CD4-positive, alpha-beta memory T cell (primary cell): ENCODE data around the gene NOTCH2. TPM values are rescaled to one million over a fixed set of nuclear protein-coding genes. Genes with fewer than 3 reads are reported as not detected.
"Not testable (repeated sequence)": the region's sequence is repeated elsewhere in the genome, so short reads cannot be mapped to it uniquely, and the experiment has no call there.

ENCODE experiments used
- CTCF ChIA-PET: fragments of 350-600 bp; sonication (Branson Sonifier 250); formaldehyde crosslinking; loops from one replicate; lab custom pipeline; 2021; ENCODE audit warnings: inconsistent platforms; ENCODE audit not compliant: partially characterized antibody; lab: Charles Lee
- POLR2A ChIA-PET: fragments of 350-600 bp; sonication (Branson Sonifier 250); formaldehyde crosslinking; loops from one replicate; lab custom pipeline; 2021; ENCODE audit not compliant: partially characterized antibody; lab: Charles Lee
- DNase-seq, 5 donors: peaks; one replicate each; pipeline versions ENCODE4 v3.0.0 to v3.0.0-alpha.2; 2020 to 2022; ENCODE audit warnings: mixed read lengths in 1 of 5
- H3K27ac ChIP-seq: one replicate; pipeline ENCODE4 v1.7.0; 2013; ENCODE audit warnings: low read depth, low read length
- H3K27me3 ChIP-seq: 2 replicates; pipeline ENCODE4 v1.7.0; 2013; ENCODE audit warnings: mild to moderate bottlenecking, low read length, moderate library complexity; ENCODE audit not compliant: insufficient read depth
- H3K36me3 ChIP-seq: 2 replicates; pipeline ENCODE4 v1.7.0; 2013; ENCODE audit warnings: mild to moderate bottlenecking, low read length, moderate library complexity; ENCODE audit not compliant: insufficient read depth
- H3K4me1 ChIP-seq: 2 replicates; pipeline ENCODE4 v1.7.0; 2013; ENCODE audit warnings: mild to moderate bottlenecking, low read length, moderate library complexity; ENCODE audit not compliant: insufficient read depth
- H3K4me3 ChIP-seq, 2 donors: one replicate each; pipeline ENCODE4 v1.7.0; 2013; ENCODE audit warnings: low read length in 2 of 2, mild to moderate bottlenecking in 1 of 2
- H3K9me3 ChIP-seq, 2 donors: one replicate each; pipeline ENCODE4 v1.7.0; 2013; ENCODE audit warnings: low read length in 2 of 2, control low read depth in 1 of 2; ENCODE audit not compliant: control insufficient read depth in 1 of 2
- H3K27ac Mint-ChIP-seq, 7 donors: one replicate each; pipeline ENCODE4 v1.8.0; 2020 to 2021; ENCODE audit warnings: mixed read lengths in 7 of 7, mild to moderate bottlenecking in 6 of 7, inconsistent platforms in 3 of 7, moderate library complexity in 3 of 7
- H3K27me3 Mint-ChIP-seq, 2 donors: one replicate each; pipeline ENCODE4 v1.8.0; 2020 to 2021; ENCODE audit warnings: mixed read lengths in 2 of 2
- H3K36me3 Mint-ChIP-seq, 2 donors: one replicate each; pipeline ENCODE4 v1.8.0; 2020 to 2021; ENCODE audit warnings: mixed read lengths in 2 of 2, inconsistent platforms in 1 of 2, mild to moderate bottlenecking in 1 of 2
- H3K4me1 Mint-ChIP-seq, 4 donors: one replicate each; pipeline ENCODE4 v1.8.0; 2020 to 2021; ENCODE audit warnings: mixed read lengths in 4 of 4, mild to moderate bottlenecking in 1 of 4
- H3K4me3 Mint-ChIP-seq, 8 donors: one replicate each; pipeline ENCODE4 v1.8.0; 2020 to 2021; ENCODE audit warnings: mixed read lengths in 8 of 8, mild to moderate bottlenecking in 7 of 8, moderate library complexity in 6 of 8, inconsistent platforms in 3 of 8
- H3K9me3 Mint-ChIP-seq, 8 donors: one replicate each; pipeline ENCODE4 v1.8.0; 2020 to 2021; ENCODE audit warnings: mixed read lengths in 8 of 8, mild to moderate bottlenecking in 5 of 8, inconsistent platforms in 3 of 8, moderate library complexity in 1 of 8
- intact Hi-C: fragments of 100-400 bp; cut with micrococcal nuclease; formaldehyde crosslinking; loops from one replicate; pipeline ENCODE4 v1.15.1; 2023
- polyA plus RNA-seq, 2 donors: library from polyadenylated mRNA; unstranded; fragments of 300-500 nt; fragmentation: Illumina TruSeq; gene quantifications; one replicate each; pipeline ENCODE4 v1.2.3, GENCODE V29; 2021
- total RNA-seq, 2 experiments: library from RNA; stranded (reverse); gene quantifications; one replicate each; pipeline ENCODE4 v1.2.3, GENCODE V29; 2021

Gene NOTCH2
- total and polyA plus RNA-seq, 4 experiments from 2014 or later, result 11.1 to 61.3 (median 43.3) TPM

DNA sequence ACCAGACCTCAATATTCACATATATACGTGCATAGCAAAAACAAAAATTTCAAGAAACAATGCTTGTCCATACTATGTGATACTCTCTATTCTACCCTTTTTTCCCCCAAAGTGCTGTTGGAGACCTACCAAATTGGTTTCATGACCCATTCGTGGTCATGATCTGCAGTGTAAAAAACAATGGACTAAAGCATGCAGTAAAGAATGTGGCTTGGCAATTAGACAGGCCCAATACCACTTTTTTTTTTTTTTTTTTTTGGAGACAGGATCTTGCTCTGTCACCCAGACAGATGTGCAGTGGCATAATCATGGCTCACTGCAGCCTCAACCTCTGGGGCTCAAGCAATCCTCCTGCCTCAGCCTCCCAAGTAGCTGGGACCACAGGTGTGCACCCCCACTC is 21.3 kb downstream of the NOTCH2 start:
- H3K4me1 ChIP-seq, H3K4me3 ChIP-seq, CTCF ChIA-PET, H3K27ac ChIP-seq, H3K4me1 Mint-ChIP-seq, H3K27me3 Mint-ChIP-seq, H3K36me3 ChIP-seq, intact Hi-C loops, H3K27ac Mint-ChIP-seq, H3K36me3 Mint-ChIP-seq, POLR2A ChIA-PET, DNase-seq, H3K9me3 ChIP-seq, H3K4me3 Mint-ChIP-seq, H3K9me3 Mint-ChIP-seq, H3K27me3 ChIP-seq: not testable (repeated sequence)

DNA sequence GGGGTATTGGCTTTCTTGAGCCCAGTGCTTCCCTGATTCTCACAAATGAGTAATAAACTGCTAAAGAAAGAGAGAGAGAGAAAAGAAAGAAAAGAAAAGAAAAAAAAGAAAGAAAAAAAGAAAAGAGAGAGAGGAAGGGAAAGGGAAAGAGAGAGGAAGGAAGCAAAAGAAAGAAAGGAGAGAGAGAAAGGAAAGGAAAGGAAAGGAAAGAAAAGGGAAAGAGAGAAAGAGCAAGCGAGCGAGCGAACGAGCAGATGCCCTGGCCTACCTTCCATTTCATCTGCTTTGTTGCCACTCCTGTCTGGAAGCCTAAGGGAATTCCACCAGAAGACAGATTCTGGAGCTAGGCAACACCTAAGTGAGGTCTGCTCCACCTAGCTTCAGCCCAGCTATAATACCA is 27.7 kb downstream of the NOTCH2 start:
- H3K36me3 ChIP-seq, POLR2A ChIA-PET, H3K27ac ChIP-seq, CTCF ChIA-PET, H3K36me3 Mint-ChIP-seq, H3K4me3 Mint-ChIP-seq, H3K4me1 Mint-ChIP-seq, H3K4me3 ChIP-seq, H3K9me3 ChIP-seq, H3K27me3 Mint-ChIP-seq, H3K27ac Mint-ChIP-seq, H3K4me1 ChIP-seq, intact Hi-C loops, H3K27me3 ChIP-seq, DNase-seq, H3K9me3 Mint-ChIP-seq: not testable (repeated sequence)

DNA sequence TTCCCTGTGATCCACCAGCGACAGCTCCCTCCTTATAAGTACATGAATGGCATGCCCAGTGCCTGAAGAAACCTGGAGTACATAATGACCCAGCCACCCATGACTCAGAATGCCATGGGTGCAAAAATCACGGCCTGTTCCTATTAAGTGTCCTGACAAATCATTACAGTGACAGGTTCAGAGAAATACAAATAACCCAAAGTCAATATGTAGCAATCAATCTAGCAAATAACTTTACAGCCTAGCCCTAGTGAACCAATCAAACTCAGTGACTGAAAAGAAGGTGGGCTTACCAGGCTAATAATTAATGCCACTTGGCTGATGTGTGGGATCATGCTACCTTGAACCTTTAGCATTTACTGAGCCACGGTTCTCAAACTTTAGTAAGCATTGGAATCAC is 37.2 kb downstream of the NOTCH2 start:
- H3K4me3 ChIP-seq, H3K27ac Mint-ChIP-seq, H3K27ac ChIP-seq, H3K9me3 Mint-ChIP-seq, H3K27me3 ChIP-seq, H3K4me1 ChIP-seq, POLR2A ChIA-PET, H3K27me3 Mint-ChIP-seq, H3K36me3 Mint-ChIP-seq, H3K4me3 Mint-ChIP-seq, H3K4me1 Mint-ChIP-seq, CTCF ChIA-PET, H3K9me3 ChIP-seq, intact Hi-C loops, DNase-seq, H3K36me3 ChIP-seq: not testable (repeated sequence)

DNA sequence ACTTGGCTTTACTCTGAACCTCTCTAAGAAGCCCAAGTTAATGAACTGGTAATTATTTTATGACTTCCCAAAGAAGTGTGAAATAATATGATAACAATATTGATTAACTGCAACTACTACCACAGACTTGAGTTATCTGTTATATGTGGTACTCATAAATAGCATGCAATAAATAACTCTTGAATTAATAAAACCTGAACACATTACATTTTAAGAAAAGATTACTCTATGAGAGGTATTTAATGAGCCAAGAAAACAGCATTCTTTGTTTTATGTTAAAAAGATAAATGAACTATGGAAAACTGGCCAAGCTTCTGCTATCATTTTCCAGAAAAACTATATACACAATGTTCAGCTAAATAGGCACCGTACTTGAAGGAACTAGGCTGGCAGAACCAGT is 45.7 kb downstream of the NOTCH2 start:
- POLR2A ChIA-PET, H3K4me3 Mint-ChIP-seq: not testable (repeated sequence)

DNA sequence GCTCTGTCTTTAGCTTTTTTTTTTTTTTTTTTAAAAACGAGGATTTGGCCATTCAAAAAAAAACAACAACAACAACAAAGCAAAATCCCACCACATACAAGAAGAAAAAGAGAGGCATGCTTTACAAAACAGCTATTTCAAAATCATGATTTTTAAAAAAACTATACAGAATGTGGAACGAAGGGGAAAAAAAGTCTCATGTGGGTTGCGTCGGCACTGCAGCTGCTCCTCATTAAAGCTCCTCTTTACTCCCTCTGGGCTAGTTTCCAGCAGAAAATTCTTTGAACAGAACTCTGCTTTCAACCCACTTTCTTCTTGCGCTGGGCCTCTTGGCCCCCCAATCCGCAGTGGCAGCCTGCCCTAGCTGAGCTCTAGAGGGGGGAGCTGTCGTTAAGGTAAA is 54.5 kb downstream of the NOTCH2 start:
- H3K9me3 Mint-ChIP-seq, intact Hi-C loops, H3K36me3 ChIP-seq, H3K4me3 Mint-ChIP-seq, H3K36me3 Mint-ChIP-seq, H3K4me3 ChIP-seq, H3K4me1 Mint-ChIP-seq, POLR2A ChIA-PET, H3K27me3 Mint-ChIP-seq, H3K4me1 ChIP-seq, H3K27ac ChIP-seq, H3K27ac Mint-ChIP-seq, H3K9me3 ChIP-seq, CTCF ChIA-PET, DNase-seq, H3K27me3 ChIP-seq: not testable (repeated sequence)

More for the DNA sequence above, 45.7 kb downstream of the NOTCH2 start:
- H3K27ac ChIP-seq, H3K27me3 Mint-ChIP-seq, H3K27me3 ChIP-seq, H3K9me3 ChIP-seq, H3K36me3 ChIP-seq, H3K4me3 ChIP-seq, intact Hi-C loops, H3K36me3 Mint-ChIP-seq, H3K9me3 Mint-ChIP-seq, H3K27ac Mint-ChIP-seq, CTCF ChIA-PET, H3K4me1 Mint-ChIP-seq, H3K4me1 ChIP-seq, DNase-seq: not testable (repeated sequence)

DNA sequence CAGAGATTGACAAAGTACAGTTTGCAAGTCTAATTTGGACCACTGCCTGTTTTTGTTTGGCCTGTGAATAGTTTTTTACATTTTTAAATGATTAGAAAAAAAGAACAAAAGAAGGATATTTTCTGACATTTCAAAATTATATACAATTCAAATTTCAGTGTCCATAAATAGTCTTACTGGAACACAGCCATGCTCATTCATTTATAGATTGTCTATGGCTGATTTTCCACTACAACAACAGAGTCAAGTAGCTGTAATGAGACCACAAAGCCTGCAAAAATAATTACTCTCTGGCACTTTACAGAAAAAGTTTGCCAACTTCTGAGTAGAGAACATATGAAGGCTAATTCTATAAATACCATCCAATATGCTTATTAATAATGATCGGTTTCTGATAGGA is 61.1 kb downstream of the NOTCH2 start:
- H3K27me3 Mint-ChIP-seq, H3K4me1 Mint-ChIP-seq, POLR2A ChIA-PET, H3K27me3 ChIP-seq, H3K27ac ChIP-seq, DNase-seq, H3K9me3 Mint-ChIP-seq, H3K36me3 Mint-ChIP-seq, H3K4me3 Mint-ChIP-seq, H3K27ac Mint-ChIP-seq, H3K4me1 ChIP-seq, H3K4me3 ChIP-seq, H3K9me3 ChIP-seq, intact Hi-C loops, H3K36me3 ChIP-seq, CTCF ChIA-PET: not testable (repeated sequence)

DNA sequence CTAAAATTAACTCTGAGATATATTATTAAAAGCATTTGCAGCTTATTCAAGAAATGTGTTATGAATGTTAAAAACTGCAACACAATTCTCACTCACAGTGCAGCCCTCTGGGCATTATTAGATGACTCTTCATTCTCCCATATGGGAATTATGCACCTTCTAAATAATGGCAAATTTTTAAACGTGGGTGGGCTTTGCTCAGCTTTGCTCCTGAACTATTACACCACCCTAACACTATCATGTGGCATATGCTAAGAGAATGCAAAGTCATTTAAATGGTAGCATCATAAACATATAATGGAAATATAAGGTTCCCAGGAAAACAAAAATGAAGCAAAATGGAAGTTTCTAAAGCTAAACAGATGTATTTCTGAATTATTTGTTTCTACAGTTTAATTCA is 61.6 kb downstream of the NOTCH2 start:
- intact Hi-C loops, H3K36me3 Mint-ChIP-seq, H3K27ac ChIP-seq: not testable (repeated sequence)

DNA sequence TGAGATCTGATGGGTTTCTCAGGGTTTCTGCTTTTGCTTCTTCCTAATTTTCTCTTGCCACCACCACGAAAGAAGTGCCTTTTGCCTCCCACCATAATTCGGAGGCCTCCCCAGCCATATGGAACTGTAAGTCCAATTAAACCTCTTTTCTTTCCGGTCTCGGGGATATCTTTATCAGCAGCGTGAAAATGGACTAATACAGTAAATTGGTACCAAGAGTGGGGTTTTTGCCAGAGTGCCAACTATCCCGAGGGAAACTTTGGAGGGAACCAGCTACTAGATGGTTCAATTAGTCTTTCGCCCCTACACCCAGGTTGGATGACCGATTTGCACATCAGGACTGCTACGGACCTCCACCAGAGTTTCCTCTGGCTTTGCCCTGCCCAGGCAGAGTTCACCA is 68.4 kb downstream of the NOTCH2 start:
- POLR2A ChIA-PET, CTCF ChIA-PET, H3K4me3 ChIP-seq, H3K4me3 Mint-ChIP-seq, H3K4me1 Mint-ChIP-seq, H3K36me3 ChIP-seq, H3K27me3 ChIP-seq, H3K27ac Mint-ChIP-seq, H3K9me3 Mint-ChIP-seq, H3K9me3 ChIP-seq, intact Hi-C loops, DNase-seq, H3K4me1 ChIP-seq, H3K27ac ChIP-seq, H3K27me3 Mint-ChIP-seq: not testable (repeated sequence)
- H3K36me3 Mint-ChIP-seq, result peaks cover 5 to 14% of the 10 kb centered on the region in 2 donors

More for the DNA sequence above, 61.6 kb downstream of the NOTCH2 start:
- H3K27me3 Mint-ChIP-seq, H3K9me3 Mint-ChIP-seq, DNase-seq, CTCF ChIA-PET, H3K4me1 Mint-ChIP-seq, H3K4me3 Mint-ChIP-seq, H3K36me3 ChIP-seq, H3K9me3 ChIP-seq, H3K27ac Mint-ChIP-seq, H3K4me3 ChIP-seq, H3K27me3 ChIP-seq, POLR2A ChIA-PET, H3K4me1 ChIP-seq: not testable (repeated sequence)
